Brain microvascular endothelial cell (primary cell): ENCODE results near the gene SHISA9.

Experiments
- DNase-seq: peaks from one replicate; pipeline ENCODE4 v3.0.0-alpha.2; 2020
- H3K27ac ChIP-seq: fragments of 250-450 bp; sonication (Bioruptor Pico); 2 replicates; pipeline ENCODE4 v1.5.1; 2020; ENCODE audit warnings: mild to moderate bottlenecking, moderate library complexity
- H3K27me3 ChIP-seq: fragments of 250-450 bp; sonication (Bioruptor Pico); replicated peaks from 2 replicates; pipeline ENCODE4 v1.5.1; 2020; ENCODE audit warnings: mild to moderate bottlenecking
- H3K36me3 ChIP-seq: fragments of 250-450 bp; sonication (Bioruptor Pico); replicated peaks from 2 replicates; pipeline ENCODE4 v1.5.1; 2020; ENCODE audit warnings: mild to moderate bottlenecking
- H3K4me3 ChIP-seq: 2 replicates; pipeline ENCODE4 v1.5.1; 2011; ENCODE audit warnings: low read depth, mild to moderate bottlenecking, control low read depth, low read length, moderate library complexity
- in situ Hi-C: cut with HindIII; loops from 2 replicates; pipeline ENCODE4 v1.10.0; 2017; ENCODE audit warnings: low sequenced_read_pairs, low pct_ligation_motif_present
- TF ChIP-seq, protein P1 (sequence below): IDR thresholded peaks from 2 replicates; pipeline ENCODE4 v1.5.1; 2011; ENCODE audit warnings: low read depth, mild to moderate bottlenecking, moderate library complexity, low read length, control low read depth, inconsistent platforms; ENCODE audit errors: missing control alignments

Gene SHISA9

DNA sequence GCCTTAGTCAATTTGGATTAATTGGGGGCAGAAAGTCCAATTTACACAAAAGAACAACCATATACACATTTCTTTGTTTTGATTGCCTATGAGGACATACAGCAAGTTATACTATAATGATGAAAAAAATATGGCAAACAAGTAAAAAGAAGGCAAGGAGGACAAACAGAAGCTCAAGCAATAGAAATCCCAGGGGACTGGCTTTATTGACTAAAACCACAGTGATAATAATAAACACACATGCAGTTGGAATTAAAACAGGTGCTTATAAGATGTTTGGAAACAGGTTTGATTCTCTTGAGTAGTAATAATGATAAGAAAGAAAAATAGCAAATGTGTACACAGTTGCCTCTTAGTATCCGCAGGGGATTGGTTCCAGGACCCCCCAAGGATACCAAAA lies 176.4 kb downstream of the SHISA9 start:
- no peaks in the 10 kb centered on the region for H3K36me3 ChIP-seq
- no peak for DNase-seq
- no peak overlapping the region for H3K4me3 ChIP-seq
- no peaks in the 10 kb centered on the region for H3K27me3 ChIP-seq
- TF ChIP-seq, protein P1, sequence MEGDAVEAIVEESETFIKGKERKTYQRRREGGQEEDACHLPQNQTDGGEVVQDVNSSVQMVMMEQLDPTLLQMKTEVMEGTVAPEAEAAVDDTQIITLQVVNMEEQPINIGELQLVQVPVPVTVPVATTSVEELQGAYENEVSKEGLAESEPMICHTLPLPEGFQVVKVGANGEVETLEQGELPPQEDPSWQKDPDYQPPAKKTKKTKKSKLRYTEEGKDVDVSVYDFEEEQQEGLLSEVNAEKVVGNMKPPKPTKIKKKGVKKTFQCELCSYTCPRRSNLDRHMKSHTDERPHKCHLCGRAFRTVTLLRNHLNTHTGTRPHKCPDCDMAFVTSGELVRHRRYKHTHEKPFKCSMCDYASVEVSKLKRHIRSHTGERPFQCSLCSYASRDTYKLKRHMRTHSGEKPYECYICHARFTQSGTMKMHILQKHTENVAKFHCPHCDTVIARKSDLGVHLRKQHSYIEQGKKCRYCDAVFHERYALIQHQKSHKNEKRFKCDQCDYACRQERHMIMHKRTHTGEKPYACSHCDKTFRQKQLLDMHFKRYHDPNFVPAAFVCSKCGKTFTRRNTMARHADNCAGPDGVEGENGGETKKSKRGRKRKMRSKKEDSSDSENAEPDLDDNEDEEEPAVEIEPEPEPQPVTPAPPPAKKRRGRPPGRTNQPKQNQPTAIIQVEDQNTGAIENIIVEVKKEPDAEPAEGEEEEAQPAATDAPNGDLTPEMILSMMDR, result no peak
- no peak overlapping the region for H3K27ac ChIP-seq
- in situ Hi-C loops, result no loop called here

DNA sequence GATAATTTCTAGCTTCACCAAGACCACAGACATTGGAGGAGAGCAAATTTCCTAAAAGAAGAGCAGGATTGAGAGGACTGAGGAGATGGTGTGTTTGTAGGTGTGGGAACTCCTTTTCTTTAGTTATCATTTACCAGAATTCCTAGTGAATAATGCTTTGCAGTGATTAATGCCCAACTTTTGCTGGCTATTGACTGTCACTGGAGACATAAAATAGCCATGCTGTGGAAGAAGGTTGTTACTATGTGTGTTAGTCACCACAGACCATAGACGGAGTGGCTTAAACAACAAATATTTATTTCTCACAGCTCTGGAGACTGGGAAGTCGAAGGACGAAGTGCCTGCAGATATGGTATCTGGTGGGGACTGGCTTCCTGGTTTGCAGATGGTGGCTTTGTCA lies 179.1 kb downstream of the SHISA9 start:
- in situ Hi-C loops, result no loop called here
- no peaks in the 10 kb centered on the region for H3K36me3 ChIP-seq
- no peak overlapping the region for H3K4me3 ChIP-seq
- DNase-seq, result no peak
- H3K27me3 ChIP-seq, result no peaks in the 10 kb centered on the region
- H3K27ac ChIP-seq, result no peak overlapping the region
- TF ChIP-seq, protein P1, result no peak

DNA sequence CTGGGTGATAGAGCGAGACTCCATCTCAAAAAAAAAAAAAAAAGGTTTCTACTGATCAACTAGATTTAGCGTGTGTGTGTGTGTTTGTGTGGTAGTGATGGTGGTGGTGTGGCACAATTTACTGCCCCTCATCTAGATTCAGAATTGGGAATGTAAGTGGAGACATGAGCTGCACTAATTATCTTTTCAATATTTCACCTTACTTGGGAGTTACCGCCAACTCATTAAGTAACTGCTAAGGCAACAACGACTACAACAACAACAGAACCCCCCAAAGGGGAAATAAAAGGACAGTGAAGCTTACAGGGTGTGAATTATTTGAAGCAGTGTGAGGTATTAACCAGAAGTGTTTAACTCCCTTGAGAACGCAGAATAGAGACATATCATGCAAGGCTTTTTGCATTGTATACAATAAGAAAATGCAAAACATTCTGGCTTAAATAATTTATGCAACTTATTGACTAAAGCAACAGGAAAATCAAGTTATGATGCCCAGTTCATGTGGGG lies 180.5 kb downstream of the SHISA9 start:
- no peak for DNase-seq
- H3K4me3 ChIP-seq, result no peak overlapping the region
- no peaks in the 10 kb centered on the region for H3K27me3 ChIP-seq
- TF ChIP-seq, protein P1, result no peak
- H3K36me3 ChIP-seq, result no peaks in the 10 kb centered on the region
- H3K27ac ChIP-seq, result no peak overlapping the region
- in situ Hi-C loops, result no loop called here

DNA sequence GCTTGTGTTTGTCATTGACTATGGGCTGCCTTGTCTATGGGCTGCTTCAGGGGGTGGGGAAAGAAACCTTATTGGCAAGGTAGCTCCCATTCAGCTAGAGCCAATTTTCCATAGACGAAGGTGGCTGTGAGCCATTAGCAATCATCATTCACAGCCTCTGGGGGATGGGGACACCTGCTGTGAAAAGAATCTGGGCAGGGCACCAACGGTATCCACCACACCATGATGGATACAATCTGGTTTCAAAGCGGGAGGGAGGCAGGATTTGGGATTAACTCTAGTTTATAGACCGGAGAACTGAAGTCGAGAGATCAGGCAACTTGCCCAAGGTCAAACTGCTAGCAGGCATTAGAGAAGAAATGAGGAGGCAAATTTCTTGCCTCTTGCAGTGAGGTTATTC lies 182.3 kb downstream of the SHISA9 start:
- no peak for DNase-seq
- in situ Hi-C loops, result no loop called here
- TF ChIP-seq, protein P1, result no peak

DNA sequence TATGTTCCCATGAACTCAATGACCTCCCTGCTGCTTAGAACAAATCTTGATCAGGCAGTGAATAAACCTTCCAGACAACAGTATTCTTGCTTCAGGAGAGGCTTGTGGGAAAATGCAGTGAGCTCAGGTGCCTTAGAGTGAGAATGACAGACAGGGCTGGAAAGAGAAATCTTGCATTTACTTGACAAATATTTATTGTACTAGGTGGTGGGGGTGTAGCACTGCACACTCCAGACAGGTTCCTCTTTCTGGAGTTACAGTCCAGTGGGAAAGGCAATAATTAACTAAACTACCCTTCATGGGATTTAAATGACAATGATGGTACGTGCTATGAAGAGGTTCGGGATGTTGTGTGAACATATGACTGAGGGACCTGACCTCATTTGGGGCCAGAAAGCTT lies 182.9 kb downstream of the SHISA9 start:
- no peak for DNase-seq
- TF ChIP-seq, protein P1, result no peak
- Histone ChIP-seq H3K27ac (no peak overlapping the region), H3K4me3 (no peak overlapping the region), H3K36me3 (no peaks in the 10 kb centered on the region), H3K27me3 (no peaks in the 10 kb centered on the region)
- in situ Hi-C loops, result no loop called here

More for the DNA sequence above, 182.3 kb downstream of the SHISA9 start:
- H3K4me3 ChIP-seq, result no peak overlapping the region
- H3K36me3 ChIP-seq, result no peaks in the 10 kb centered on the region
- H3K27me3 ChIP-seq, result no peaks in the 10 kb centered on the region
- no peak overlapping the region for H3K27ac ChIP-seq

DNA sequence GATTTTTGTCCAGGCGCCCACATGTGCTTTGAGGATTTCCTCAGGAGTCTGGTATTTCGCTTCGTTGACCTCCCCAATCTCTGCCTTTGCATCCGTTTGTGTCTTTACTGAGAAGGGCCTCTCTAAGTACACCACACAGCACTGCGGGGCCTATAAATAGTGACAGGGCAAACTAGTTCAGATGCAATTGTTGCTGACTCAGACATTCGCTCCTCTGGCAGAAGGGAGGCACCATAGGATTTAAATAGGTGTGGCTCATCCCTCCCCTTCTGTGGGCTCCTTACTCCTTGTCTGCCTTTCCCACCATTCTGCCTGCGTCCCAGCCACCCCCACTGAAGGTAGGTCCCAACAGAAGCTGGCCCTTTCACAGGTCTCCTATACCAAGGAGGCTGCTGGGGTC lies 192.3 kb downstream of the SHISA9 start:
- Histone ChIP-seq H3K27ac (no peak overlapping the region), H3K27me3 (no peaks in the 10 kb centered on the region), H3K4me3 (no peak overlapping the region), H3K36me3 (no peaks in the 10 kb centered on the region)
- TF ChIP-seq, protein P1, result no peak
- DNase-seq, result no peak
- in situ Hi-C loops, result no loop called here
